Measurements from ENCODE around the gene MTA3. TPM values are rescaled to one million over a fixed set of nuclear protein-coding genes. Genes with fewer than 3 reads are reported as not detected.

The MTA3 gene
- total RNA-seq, 1 donor from 2014 or later: 34.3 TPM

GRCh38 chr2:42781181-42781580 is 212.7 kb downstream of the MTA3 start:
- H3K27ac ChIP-seq: no peak overlapping the region
- no peak overlapping the region for H3K4me3 ChIP-seq
- H3K36me3 ChIP-seq: no peaks in the 10 kb centered on the region
- H3K27me3 ChIP-seq: no peaks in the 10 kb centered on the region
- no peaks in the 10 kb centered on the region for H3K9me3 ChIP-seq
- intact Hi-C loops (cut with DNase I): no loop called here
- ATAC-seq (no peak), DNase-seq (no peak)
- TF ChIP-seq CTCF (IDR thresholded peaks at IDR 0.05): no peak
- no peaks in the 10 kb centered on the region for H3K4me1 ChIP-seq

GRCh38 chr2:42783511-42783910 is 215.1 kb downstream of the MTA3 start:
- Histone ChIP-seq H3K27me3 (no peaks in the 10 kb centered on the region), H3K9me3 (no peaks in the 10 kb centered on the region), H3K4me3 (no peak overlapping the region), H3K36me3 (no peaks in the 10 kb centered on the region), H3K4me1 (no peaks in the 10 kb centered on the region), H3K27ac (no peak overlapping the region)
- no peak for DNase-seq
- intact Hi-C loops (cut with DNase I): no loop called here
- no peak for TF ChIP-seq CTCF (IDR thresholded peaks at IDR 0.05)
- ATAC-seq: no peak

GRCh38 chr2:42784204-42784880 is 215.9 kb downstream of the MTA3 start:
- no peak overlapping the region for H3K27ac ChIP-seq
- ATAC-seq: no peak
- no peaks in the 10 kb centered on the region for H3K27me3 ChIP-seq
- H3K4me3 ChIP-seq: no peak overlapping the region
- no peak for DNase-seq
- no peaks in the 10 kb centered on the region for H3K4me1 ChIP-seq
- no peaks in the 10 kb centered on the region for H3K36me3 ChIP-seq
- TF ChIP-seq CTCF (IDR thresholded peaks at IDR 0.05): no peak
- intact Hi-C loops (cut with DNase I): no loop called here
- H3K9me3 ChIP-seq: no peaks in the 10 kb centered on the region

- Histone ChIP-seq H3K36me3 (no peaks in the 10 kb centered on the region), H3K27me3 (no peaks in the 10 kb centered on the region), H3K4me1 (peaks cover 5% of the 10 kb centered on the region), H3K4me3 (no peak overlapping the region), H3K27ac (no peak overlapping the region), H3K9me3 (no peaks in the 10 kb centered on the region)
- ATAC-seq (no peak), DNase-seq (no peak)
- intact Hi-C loops (cut with DNase I): no loop called here
- no peak for TF ChIP-seq CTCF (IDR thresholded peaks at IDR 0.05)
Observed at GRCh38 chr2:42786561-42787345, 218.3 kb downstream of the MTA3 start.

GRCh38 chr2:42787424-42787787 is 219.0 kb downstream of the MTA3 start:
- no peak for DNase-seq
- H3K27me3 ChIP-seq: no peaks in the 10 kb centered on the region
- peaks cover 5% of the 10 kb centered on the region for H3K4me1 ChIP-seq
- intact Hi-C loops (cut with DNase I): no loop called here
- H3K36me3 ChIP-seq: no peaks in the 10 kb centered on the region
- ATAC-seq: no peak
- H3K4me3 ChIP-seq: no peak overlapping the region
- no peaks in the 10 kb centered on the region for H3K9me3 ChIP-seq
- TF ChIP-seq CTCF (IDR thresholded peaks at IDR 0.05): no peak
- H3K27ac ChIP-seq: no peak overlapping the region

All from upper lobe of right lung (tissue), 1 donor.